Activated T-helper 2 cell treated with anti-CD3 and anti-CD28 coated beads, Interferon-gamma antibody, Interleukin-2, Interleukin-4, amounts not matched to agents 10 μg/mL and 5 μg/mL and 100 μg/mL, durations not matched to agents 14 hours and 24 hours and 36 hours (primary cell): ENCODE measurements around the gene GBP1. TPM values are rescaled to one million over a fixed set of nuclear protein-coding genes. Genes with fewer than 3 reads are reported as not detected.
"Not testable (repeated sequence)": the region's sequence is repeated elsewhere in the genome, so short reads cannot be mapped to it uniquely, and the experiment has no call there.

Experiments used
- DNase-seq: peaks from one replicate; pipeline ENCODE4 v3.0.0; 2021; ENCODE audit warnings: low spot score
- H3K27ac Mint-ChIP-seq: one replicate; pipeline ENCODE4 v1.8.0; 2021; ENCODE audit warnings: mixed read lengths
- H3K27me3 Mint-ChIP-seq: one replicate; pipeline ENCODE4 v1.8.0; 2021; ENCODE audit warnings: low read depth, mixed read lengths
- H3K36me3 Mint-ChIP-seq: one replicate; pipeline ENCODE4 v1.8.0; 2021; ENCODE audit warnings: low read depth, mixed read lengths
- H3K4me1 Mint-ChIP-seq: one replicate; pipeline ENCODE4 v1.8.0; 2021; ENCODE audit warnings: low read depth, mixed read lengths
- H3K4me3 Mint-ChIP-seq: one replicate; pipeline ENCODE4 v1.8.0; 2021; ENCODE audit warnings: low read depth, mild to moderate bottlenecking, moderate library complexity, mixed read lengths
- H3K9me3 Mint-ChIP-seq: one replicate; pipeline ENCODE4 v1.8.0; 2021; ENCODE audit warnings: mixed read lengths
- intact Hi-C: fragments of 100-400 bp; cut with micrococcal nuclease; formaldehyde crosslinking; loops from one replicate; pipeline ENCODE4 v1.15.1; 2023
- total RNA-seq: library from RNA; stranded (reverse); gene quantifications from 2 replicates; pipeline ENCODE4 v1.2.3, GENCODE V29; 2022

The GBP1 gene
- total RNA-seq, 1 donor from 2014 or later: 40.0 TPM

DNA sequence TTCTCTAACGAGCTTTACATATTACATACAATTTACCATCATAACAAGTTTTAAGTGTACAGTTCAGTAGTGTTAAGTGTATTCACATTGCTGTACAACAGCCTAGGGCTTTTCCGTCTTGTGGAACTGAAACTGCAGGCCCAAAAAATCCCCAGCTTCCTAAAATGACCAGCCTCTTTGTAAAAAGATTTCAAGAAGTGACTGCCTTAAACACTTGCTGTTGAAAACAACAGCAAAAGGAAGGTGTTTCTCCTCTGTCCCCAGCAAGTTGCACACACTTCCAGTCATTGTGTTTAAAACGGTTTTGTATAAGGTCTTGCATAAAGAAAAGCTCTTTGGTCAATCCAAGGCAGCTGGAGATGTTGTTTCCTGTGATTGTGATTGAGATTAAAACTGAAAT is 16.0 kb upstream of the GBP1 start:
- Mint-ChIP-seq H3K9me3 (peaks cover 28% of the 10 kb centered on the region), H3K4me3 (no peak overlapping the region), H3K27ac (no peak overlapping the region), H3K36me3 (no peaks in the 10 kb centered on the region), H3K4me1 (peaks cover 3% of the 10 kb centered on the region), H3K27me3 (peaks cover 11% of the 10 kb centered on the region)
- no peak for DNase-seq
- intact Hi-C loops: no loop called here

DNA sequence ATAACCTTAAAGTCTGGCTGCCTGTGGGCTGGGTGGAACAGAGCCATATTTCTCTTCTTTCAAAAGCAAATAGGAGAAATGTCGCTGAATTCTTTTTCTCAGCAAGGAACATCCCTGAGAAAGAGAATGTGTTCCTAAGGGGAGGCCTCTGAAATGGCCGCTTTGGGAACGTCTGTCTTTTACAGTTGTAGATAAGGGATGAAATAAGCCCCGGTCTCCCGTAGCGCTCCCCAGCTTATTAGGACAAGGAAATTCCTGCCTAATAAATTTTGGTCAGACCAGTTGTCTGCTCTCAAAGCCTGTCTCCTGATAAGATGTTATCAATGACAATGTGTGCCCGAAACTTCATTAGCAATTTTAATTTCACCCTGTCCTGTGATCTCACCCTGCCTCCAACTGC is 15.1 kb upstream of the GBP1 start:
- H3K9me3 Mint-ChIP-seq: peaks cover 32% of the 10 kb centered on the region
- H3K4me1 Mint-ChIP-seq, H3K36me3 Mint-ChIP-seq, H3K4me3 Mint-ChIP-seq, H3K27ac Mint-ChIP-seq, intact Hi-C loops, DNase-seq: not testable (repeated sequence)
- H3K27me3 Mint-ChIP-seq: peaks cover 11% of the 10 kb centered on the region

DNA sequence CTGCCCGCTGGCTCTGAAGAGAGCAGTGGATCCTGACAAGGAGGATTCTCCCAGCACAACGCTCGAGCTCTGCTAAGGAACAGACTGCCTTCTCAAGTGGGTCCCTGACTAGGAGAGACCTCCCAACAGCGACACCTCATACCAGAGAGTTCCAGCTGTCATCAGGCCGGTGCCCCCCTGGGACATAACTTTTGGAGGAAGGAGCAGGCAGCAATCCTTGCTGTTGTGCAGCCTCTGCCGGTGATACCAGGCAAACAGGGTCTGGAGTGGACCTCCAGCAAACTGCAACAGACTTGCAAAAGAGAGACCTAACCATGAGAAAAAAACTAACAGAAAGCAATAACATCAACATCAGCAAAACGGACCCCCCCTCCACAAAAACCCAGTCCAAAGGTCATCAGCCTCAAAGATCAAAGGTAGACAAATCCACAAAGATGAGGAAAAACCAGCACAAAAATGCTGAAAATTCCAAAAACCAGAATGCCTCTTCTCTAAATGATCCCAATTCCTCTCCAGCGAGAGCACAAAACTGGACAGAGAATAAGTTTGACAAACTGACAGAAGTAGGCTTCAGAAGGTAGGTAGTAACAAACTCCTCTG is 7.6 kb upstream of the GBP1 start:
- Mint-ChIP-seq H3K36me3 (peaks cover 12% of the 10 kb centered on the region), H3K9me3 (peaks cover 28% of the 10 kb centered on the region), H3K4me1 (peaks cover 24% of the 10 kb centered on the region)
- H3K27ac Mint-ChIP-seq, intact Hi-C loops, DNase-seq, H3K27me3 Mint-ChIP-seq, H3K4me3 Mint-ChIP-seq: not testable (repeated sequence)

DNA sequence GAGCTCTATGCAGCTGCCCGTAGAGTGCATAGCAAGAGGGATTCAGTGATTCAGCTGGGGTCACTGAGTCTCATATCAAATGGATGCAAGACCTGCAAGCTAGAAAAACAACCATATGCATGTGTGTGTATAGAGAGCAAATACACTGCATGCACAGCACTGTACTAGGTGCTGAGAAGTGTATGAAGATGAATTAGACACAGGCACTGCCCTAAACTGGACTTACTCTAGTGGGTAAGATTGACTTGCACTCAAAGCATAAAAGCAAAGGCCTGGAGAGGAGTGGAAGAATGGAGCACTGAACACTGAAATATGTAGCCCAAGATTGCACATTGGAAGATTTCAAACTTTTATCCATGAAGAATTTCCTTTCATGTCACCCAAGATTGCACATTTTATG is 5.5 kb upstream of the GBP1 start:
- DNase-seq: no peak
- H3K36me3 Mint-ChIP-seq: peaks cover 12% of the 10 kb centered on the region
- H3K4me3 Mint-ChIP-seq: peak overlapping the region; percentile 79
- peak overlapping the region; percentile 9 for H3K27ac Mint-ChIP-seq
- intact Hi-C loops: no loop called here
- peaks cover 26% of the 10 kb centered on the region for H3K4me1 Mint-ChIP-seq
- H3K27me3 Mint-ChIP-seq: peaks cover 1% of the 10 kb centered on the region
- peaks cover 16% of the 10 kb centered on the region for H3K9me3 Mint-ChIP-seq

DNA sequence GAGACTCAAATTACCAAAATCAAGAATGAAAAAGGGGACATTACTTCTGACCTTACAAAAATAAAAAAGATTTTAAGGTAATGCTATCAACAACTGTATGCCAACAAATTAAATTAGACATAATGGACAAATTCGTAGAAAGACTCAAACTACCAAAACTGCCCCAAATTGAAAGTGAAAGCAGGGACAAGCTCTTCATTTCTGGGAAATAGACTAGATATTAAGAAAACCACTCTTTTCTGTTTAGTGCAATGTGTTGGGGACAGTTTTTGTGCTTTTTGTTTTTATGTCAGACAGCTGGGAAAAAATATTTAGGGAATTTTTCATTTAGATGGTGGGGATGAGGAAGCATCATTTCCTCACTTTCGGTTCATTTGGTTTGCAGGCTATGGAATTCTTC is 4.9 kb upstream of the GBP1 start:
- H3K36me3 Mint-ChIP-seq: peaks cover 12% of the 10 kb centered on the region
- peak overlapping the region; percentile 73 for H3K27ac Mint-ChIP-seq
- no peak for DNase-seq
- H3K4me1 Mint-ChIP-seq: peaks cover 26% of the 10 kb centered on the region
- peaks cover 1% of the 10 kb centered on the region for H3K27me3 Mint-ChIP-seq
- intact Hi-C loops: no loop called here
- H3K4me3 Mint-ChIP-seq: peak overlapping the region; percentile 79
- peaks cover 14% of the 10 kb centered on the region for H3K9me3 Mint-ChIP-seq

DNA sequence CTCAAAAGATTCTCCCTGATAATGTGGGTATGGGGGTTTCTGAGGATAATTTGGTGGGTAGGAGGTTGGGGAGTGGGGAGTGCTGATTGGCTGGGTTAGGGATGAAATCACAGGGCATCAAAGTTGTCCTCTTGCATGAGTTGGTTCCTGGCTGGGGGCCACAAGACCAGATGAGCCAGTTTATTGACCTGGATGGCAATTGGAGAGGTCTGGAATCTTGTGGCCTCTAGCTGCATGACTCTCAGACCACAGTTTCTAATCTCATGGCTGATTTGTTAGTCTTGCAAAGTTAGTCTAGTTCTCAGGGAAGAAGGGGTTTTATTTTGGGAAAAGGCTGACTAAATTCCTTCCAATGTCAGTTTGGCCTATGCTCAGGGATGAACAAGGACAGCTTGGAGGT is 3.3 kb upstream of the GBP1 start:
- peaks cover 11% of the 10 kb centered on the region for H3K36me3 Mint-ChIP-seq
- peaks cover 5% of the 10 kb centered on the region for H3K9me3 Mint-ChIP-seq
- H3K4me1 Mint-ChIP-seq: peaks cover 39% of the 10 kb centered on the region
- H3K27me3 Mint-ChIP-seq: no peaks in the 10 kb centered on the region
- no peak for DNase-seq
- H3K4me3 Mint-ChIP-seq: no peak overlapping the region
- H3K27ac Mint-ChIP-seq: peak overlapping the region; percentile 20
- intact Hi-C loops: no loop called here

DNA sequence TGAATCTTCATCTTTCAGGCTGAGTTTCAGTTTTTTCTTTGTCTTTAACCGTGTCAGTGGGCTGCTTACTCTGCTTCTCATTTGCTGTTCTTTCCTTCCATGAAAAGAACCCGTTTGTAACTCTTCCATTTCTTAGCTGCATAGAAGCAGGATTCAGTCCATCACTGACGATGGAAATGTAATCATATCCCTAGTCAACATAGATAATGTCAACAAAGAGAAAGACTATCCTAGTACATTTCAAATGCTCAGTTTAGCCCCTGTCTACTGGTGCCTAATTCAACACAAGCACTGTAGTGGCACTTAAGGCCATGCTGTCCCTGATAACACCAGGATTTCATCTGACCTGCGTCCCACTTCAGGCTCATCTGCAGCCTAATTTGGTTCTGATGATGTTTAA is 376 bp downstream of the GBP1 start:
- peak overlapping the region; percentile 86 for H3K27ac Mint-ChIP-seq
- intact Hi-C loops: loop anchor here (1.0 to 2.0 kb wide), 3 partner anchors 18 to 42 kb away; partner anchors contain the start of gene GBP3
- H3K4me1 Mint-ChIP-seq: peaks cover 55% of the 10 kb centered on the region
- DNase-seq: no peak
- H3K36me3 Mint-ChIP-seq: peaks cover 41% of the 10 kb centered on the region
- peak overlapping the region; percentile 81 for H3K4me3 Mint-ChIP-seq
- no peaks in the 10 kb centered on the region for H3K27me3 Mint-ChIP-seq
- H3K9me3 Mint-ChIP-seq: no peaks in the 10 kb centered on the region

DNA sequence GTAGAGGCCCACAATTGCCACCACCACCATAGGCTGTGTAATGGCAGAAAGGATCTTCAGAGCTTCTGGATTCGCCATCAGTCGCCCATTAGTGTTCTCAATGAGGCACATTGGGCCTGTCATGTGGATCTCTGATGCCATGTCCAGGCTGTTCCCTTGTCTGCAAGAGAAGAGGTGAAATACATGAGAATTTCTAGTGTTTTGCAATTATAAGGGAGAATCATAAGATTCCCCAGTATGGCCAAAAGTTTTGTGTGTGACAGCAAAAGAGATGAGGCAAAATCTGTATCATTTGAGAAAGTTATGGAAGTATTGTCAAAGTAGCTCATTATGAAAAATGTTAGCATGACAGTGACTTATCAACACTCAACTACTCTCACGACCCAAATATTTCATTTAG is 1.9 kb downstream of the GBP1 start:
- Mint-ChIP-seq H3K36me3 (peaks cover 55% of the 10 kb centered on the region), H3K9me3 (no peaks in the 10 kb centered on the region), H3K4me1 (peaks cover 44% of the 10 kb centered on the region), H3K27ac (no peak overlapping the region), H3K27me3 (no peaks in the 10 kb centered on the region), H3K4me3 (peak overlapping the region; percentile 81)
- intact Hi-C loops: no loop called here
- DNase-seq: no peak

DNA sequence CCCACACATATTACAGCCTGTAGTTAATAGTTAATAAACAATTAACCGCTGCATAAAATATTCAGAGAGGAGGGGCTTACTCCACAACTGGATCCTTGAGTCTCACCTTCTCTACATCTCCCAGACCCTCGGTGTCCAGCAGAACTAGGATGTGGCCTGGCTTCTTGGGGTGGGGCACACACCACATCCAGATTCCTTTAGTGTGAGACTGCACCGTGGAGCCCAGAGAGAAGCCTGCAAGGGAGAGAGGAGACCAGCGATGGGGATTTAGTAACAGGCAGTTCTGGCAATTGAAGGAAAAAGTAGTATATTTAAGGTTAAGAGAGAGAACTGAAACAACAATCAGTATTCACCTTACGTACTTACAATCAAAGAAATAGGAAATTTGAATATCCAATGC is 4.9 kb downstream of the GBP1 start:
- peaks cover 81% of the 10 kb centered on the region for H3K36me3 Mint-ChIP-seq

DNA sequence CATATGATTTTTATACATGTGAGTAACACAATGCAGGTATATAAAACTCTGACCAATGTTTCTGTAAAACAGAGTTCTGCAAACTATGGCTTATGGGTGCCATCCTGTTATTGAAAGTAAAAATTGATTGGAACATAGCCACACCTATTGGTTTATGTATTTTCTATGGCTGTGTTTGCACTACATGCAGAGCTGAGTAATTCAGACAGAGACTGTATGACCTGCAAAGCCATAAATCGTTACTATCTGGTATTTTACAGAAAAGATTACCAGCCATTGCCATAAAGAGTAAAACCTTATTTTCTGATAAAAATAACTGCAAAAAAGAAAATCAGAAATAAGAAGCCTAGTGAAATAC is 13.1 kb downstream of the GBP1 start:
- no peak for DNase-seq
- Mint-ChIP-seq H3K9me3 (no peaks in the 10 kb centered on the region), H3K4me3 (no peak overlapping the region), H3K27ac (no peak overlapping the region), H3K4me1 (peaks cover 5% of the 10 kb centered on the region), H3K27me3 (no peaks in the 10 kb centered on the region), H3K36me3 (peaks cover 80% of the 10 kb centered on the region)
- intact Hi-C loops: no loop called here

More for the DNA sequence above, 4.9 kb downstream of the GBP1 start:
- no peak overlapping the region for H3K27ac Mint-ChIP-seq
- H3K27me3 Mint-ChIP-seq: no peaks in the 10 kb centered on the region
- peaks cover 42% of the 10 kb centered on the region for H3K4me1 Mint-ChIP-seq
- no peak for DNase-seq
- no peak overlapping the region for H3K4me3 Mint-ChIP-seq
- intact Hi-C loops: no loop called here
- no peaks in the 10 kb centered on the region for H3K9me3 Mint-ChIP-seq

DNA sequence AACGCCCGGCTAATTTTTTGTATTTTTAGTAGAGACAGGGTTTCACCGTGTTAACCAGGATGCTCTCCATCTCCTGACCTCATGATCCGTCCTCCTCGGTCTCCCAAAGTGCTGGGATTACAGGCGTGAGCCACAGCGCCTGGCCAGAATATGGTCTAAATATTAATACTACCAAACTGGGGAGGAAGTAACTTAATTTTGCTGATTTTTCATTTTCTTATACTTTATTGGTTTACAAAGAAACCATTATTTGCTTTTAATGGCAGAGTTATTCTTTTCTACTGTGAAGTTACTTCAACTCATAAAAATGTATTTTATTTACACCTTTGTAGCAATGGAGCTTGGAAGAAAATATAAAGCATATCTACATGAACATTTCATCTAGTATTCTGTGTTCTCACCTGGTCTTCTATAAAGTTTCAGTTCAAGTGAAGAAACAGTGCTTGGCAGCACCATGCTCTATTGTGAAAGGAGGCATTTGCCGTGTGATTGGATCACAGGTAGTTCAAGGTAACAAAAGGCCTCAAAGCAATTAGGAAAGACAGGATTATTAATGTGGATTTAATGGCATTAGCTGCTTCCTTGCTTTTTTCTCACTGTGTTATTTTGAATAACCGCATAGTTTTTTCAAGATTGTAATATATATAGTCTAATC is 13.6 kb downstream of the GBP1 start:
- Mint-ChIP-seq H3K36me3 (peaks cover 75% of the 10 kb centered on the region), H3K4me3 (no peak overlapping the region), H3K4me1 (peaks cover 5% of the 10 kb centered on the region), H3K27me3 (no peaks in the 10 kb centered on the region), H3K27ac (no peak overlapping the region), H3K9me3 (no peaks in the 10 kb centered on the region)
- no peak for DNase-seq
- intact Hi-C loops: no loop called here

DNA sequence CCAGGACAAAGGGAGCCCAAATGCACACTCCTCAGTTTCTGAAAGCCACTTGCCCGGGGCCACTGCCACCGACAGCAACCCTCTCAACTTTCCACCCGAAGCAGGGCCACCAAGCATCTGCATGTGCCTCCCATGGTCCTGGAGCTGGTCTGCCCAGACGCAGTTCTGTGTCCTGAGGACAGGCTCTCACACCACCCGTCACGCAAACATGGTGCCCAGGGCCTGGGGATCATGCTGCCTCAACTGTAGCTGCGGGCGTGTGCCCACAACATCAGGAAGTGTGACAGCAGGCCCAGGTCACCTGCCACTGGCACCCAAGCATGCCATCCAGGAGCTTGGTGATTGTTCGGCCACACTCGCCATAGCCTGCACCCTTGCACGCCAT is 14.4 kb downstream of the GBP1 start:
- no peak for DNase-seq
- peaks cover 68% of the 10 kb centered on the region for H3K36me3 Mint-ChIP-seq
- H3K4me3 Mint-ChIP-seq: no peak overlapping the region
- peaks cover 5% of the 10 kb centered on the region for H3K4me1 Mint-ChIP-seq
- no peaks in the 10 kb centered on the region for H3K9me3 Mint-ChIP-seq
- H3K27ac Mint-ChIP-seq: no peak overlapping the region
- no peaks in the 10 kb centered on the region for H3K27me3 Mint-ChIP-seq
- intact Hi-C loops: no loop called here

DNA sequence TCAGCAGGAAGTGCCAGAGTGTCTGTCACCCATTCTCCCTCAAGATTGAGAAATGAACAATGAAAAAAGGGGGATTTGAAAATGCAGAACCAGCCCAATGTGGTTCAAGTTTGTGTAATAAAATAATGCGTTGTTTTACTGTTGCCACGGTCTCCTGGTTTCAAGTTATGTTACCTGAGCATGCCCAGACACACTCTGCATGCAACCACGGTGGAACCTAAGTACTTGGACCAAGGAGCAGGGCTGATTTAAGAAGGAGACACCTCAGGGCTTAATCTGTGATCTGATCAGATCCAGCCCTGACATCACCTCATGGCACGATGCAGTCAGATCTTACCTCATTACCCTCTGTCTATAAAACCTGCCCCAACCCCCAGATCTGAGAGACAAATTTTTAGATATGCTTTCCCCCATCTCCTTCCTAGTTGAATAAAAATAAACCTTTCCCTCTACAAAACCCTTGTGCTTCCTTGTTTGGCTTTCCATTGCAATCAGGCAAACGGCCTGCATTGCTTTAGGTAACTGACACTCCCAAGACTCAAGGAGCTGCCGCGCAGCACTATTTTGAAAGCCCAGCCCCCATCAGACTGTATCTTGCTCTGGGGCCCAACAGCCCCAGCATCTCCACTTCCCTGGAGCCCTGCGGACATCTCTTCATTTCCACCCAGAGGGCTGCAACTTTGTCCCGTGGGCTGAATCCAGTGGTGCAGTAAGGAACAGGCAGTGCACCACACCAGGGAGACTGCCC is 14.9 kb downstream of the GBP1 start:
- H3K9me3 Mint-ChIP-seq, H3K27ac Mint-ChIP-seq, H3K4me3 Mint-ChIP-seq, H3K4me1 Mint-ChIP-seq, DNase-seq, H3K27me3 Mint-ChIP-seq: not testable (repeated sequence)
- H3K36me3 Mint-ChIP-seq: peaks cover 65% of the 10 kb centered on the region
- intact Hi-C loops: loop anchor here (5.0 kb wide), 1 partner anchor 147 kb away; the partner anchor contains the start of gene GBP4
